Naive thymus-derived CD4-positive, alpha-beta T cell (primary cell): ENCODE measurements around the gene CYTH2. TPM values are rescaled to one million over a fixed set of nuclear protein-coding genes. Genes with fewer than 3 reads are reported as not detected.
A peak's percentile ranks its signal among the peaks of the same experiment; 100 is the strongest.

Source experiments
- ATAC-seq: fragments of 150-1000 bp; cut with Tn5 transposase; 2 replicates; pipeline ENCODE4 v1.10.0; 2021; ENCODE audit warnings: mild to moderate bottlenecking, moderate library complexity
- CTCF ChIA-PET: fragments of 350-600 bp; sonication (Branson Sonifier 250); formaldehyde crosslinking; loops from one replicate; lab custom pipeline; 2021; ENCODE audit warnings: antibody characterized with exemption; lab: Charles Lee
- POLR2A ChIA-PET: fragments of 350-600 bp; sonication (Branson Sonifier 250); formaldehyde crosslinking; loops from one replicate; lab custom pipeline; 2021; ENCODE audit warnings: antibody characterized with exemption, inconsistent platforms; lab: Charles Lee
- DNase-seq, 9 donors: peaks; one replicate each; pipeline versions ENCODE4 v3.0.0 to v3.0.0-alpha.2; 2020 to 2022; ENCODE audit warnings: mixed read lengths in 1 of 9
- H3K27ac ChIP-seq: one replicate; pipeline ENCODE4 v1.7.0; 2013; ENCODE audit warnings: mild to moderate bottlenecking, low read depth, low read length, moderate library complexity
- H3K27me3 ChIP-seq, 2 donors: one replicate each; pipeline ENCODE4 v1.7.0; 2013; ENCODE audit warnings: low read length in 2 of 2, mild to moderate bottlenecking in 2 of 2, moderate library complexity in 2 of 2; ENCODE audit not compliant: control insufficient read depth in 2 of 2, insufficient read depth in 2 of 2
- H3K36me3 ChIP-seq, 3 experiments: 1 replicate in 2 of 3; 2 replicates in 1 of 3; pipeline ENCODE4 v1.7.0; 2013; ENCODE audit warnings: low read length in 3 of 3, mild to moderate bottlenecking in 3 of 3, moderate library complexity in 1 of 3; ENCODE audit not compliant: insufficient read depth in 3 of 3, control insufficient read depth in 2 of 3
- H3K4me1 ChIP-seq, 2 donors: one replicate each; pipeline ENCODE4 v1.7.0; 2013; ENCODE audit warnings: low read length in 2 of 2, mild to moderate bottlenecking in 2 of 2, moderate library complexity in 1 of 2; ENCODE audit not compliant: control insufficient read depth in 2 of 2, insufficient read depth in 2 of 2
- H3K4me3 ChIP-seq: 2 replicates; pipeline ENCODE4 v1.7.0; 2013; ENCODE audit warnings: mild to moderate bottlenecking, low read length
- H3K9me3 ChIP-seq, 3 experiments: 1 replicate in 2 of 3; 2 replicates in 1 of 3; pipeline ENCODE4 v1.7.0; 2013; ENCODE audit warnings: low read length in 3 of 3; ENCODE audit not compliant: control insufficient read depth in 2 of 3
- H3K27ac Mint-ChIP-seq, 9 donors: one replicate each; pipeline ENCODE4 v1.8.0; 2020 to 2022; ENCODE audit warnings: mixed read lengths in 9 of 9, mild to moderate bottlenecking in 8 of 9, moderate library complexity in 5 of 9, inconsistent platforms in 2 of 9
- H3K27me3 Mint-ChIP-seq, 5 donors: one replicate each; pipeline ENCODE4 v1.8.0; 2021 to 2022; ENCODE audit warnings: mixed read lengths in 5 of 5, mild to moderate bottlenecking in 1 of 5
- H3K36me3 Mint-ChIP-seq, 5 donors: one replicate each; pipeline ENCODE4 v1.8.0; 2020 to 2022; ENCODE audit warnings: mixed read lengths in 5 of 5, mild to moderate bottlenecking in 3 of 5, inconsistent platforms in 1 of 5
- H3K4me1 Mint-ChIP-seq, 7 donors: one replicate each; pipeline ENCODE4 v1.8.0; 2020 to 2022; ENCODE audit warnings: mixed read lengths in 7 of 7, mild to moderate bottlenecking in 3 of 7, inconsistent platforms in 1 of 7
- H3K4me3 Mint-ChIP-seq, 10 donors: one replicate each; pipeline ENCODE4 v1.8.0; 2020 to 2022; ENCODE audit warnings: mild to moderate bottlenecking in 10 of 10, mixed read lengths in 10 of 10, moderate library complexity in 6 of 10, inconsistent platforms in 2 of 10
- H3K9me3 Mint-ChIP-seq, 11 donors: one replicate each; pipeline ENCODE4 v1.8.0; 2020 to 2022; ENCODE audit warnings: mixed read lengths in 11 of 11, mild to moderate bottlenecking in 4 of 11, inconsistent platforms in 1 of 11, moderate library complexity in 1 of 11
- intact Hi-C, 2 donors: fragments of 100-400 bp; cut with micrococcal nuclease; formaldehyde crosslinking; loops; one replicate each; pipeline ENCODE4 v1.15.1; 2023
- polyA plus RNA-seq, 2 donors: library from polyadenylated mRNA; unstranded; fragments of 300-500 nt; fragmentation: Illumina TruSeq; gene quantifications; one replicate each; pipeline ENCODE4 v1.2.3, GENCODE V29; 2021
- total RNA-seq, 6 experiments: library from RNA in 5 of 6; stranded (reverse) in 5 of 6; gene quantifications; 1 replicate in 5 of 6; 2 replicates in 1 of 6; pipeline ENCODE4 v1.2.3 and lab custom pipeline; 2021 to 2026

The CYTH2 gene
- total and polyA plus RNA-seq, 7 experiments from 2014 or later, result 23.6 to 82.1 (median 49.2) TPM

GRCh38 chr19:48502350-48503018 lies 33.3 kb downstream of the CYTH2 start:
- H3K27me3 Mint-ChIP-seq, result peaks cover 0 to 4% (median 0%) of the 10 kb centered on the region in 5 donors
- peak overlapping the region in 9 of 10 donors; percentile 34 to 86 (median 79) for H3K4me3 Mint-ChIP-seq
- no peak overlapping the region for H3K4me3 ChIP-seq
- H3K4me1 Mint-ChIP-seq, result peaks cover 0 to 26% (median 19%) of the 10 kb centered on the region in 7 donors
- H3K36me3 Mint-ChIP-seq, result peaks cover 0 to 4% (median 0%) of the 10 kb centered on the region in 5 donors
- ChIA-PET CTCF (interaction anchor here (0.5 to 1.2 kb wide), 5 partner anchors 9 to 105 kb away, joined by 3 to 8 read pairs (median 4); no protein-coding TSS in a partner anchor), POLR2A (interaction anchor here (0.6 to 1.2 kb wide), 6 partner anchors 9 to 918 kb away, joined by 3 to 5 read pairs (median 4); partner anchors contain the start of gene SYNGR4)
- H3K4me1 ChIP-seq, result peaks cover 0 to 15% of the 10 kb centered on the region in 2 donors
- intact Hi-C loops, result loop anchor here (1.0 kb wide), 2 partner anchors 8 to 9 kb away; no protein-coding TSS in a partner anchor
- ATAC-seq, result peak; percentile 4
- peaks cover 0 to 1% (median 0%) of the 10 kb centered on the region in 11 donors for H3K9me3 Mint-ChIP-seq
- H3K36me3 ChIP-seq, result no peaks in the 10 kb centered on the region
- no peaks in the 10 kb centered on the region for H3K27me3 ChIP-seq
- DNase-seq, result peak in 3 of 9 donors; percentile 52 to 87 (median 76)
- H3K27ac ChIP-seq, result peak overlapping the region; percentile 60
- H3K9me3 ChIP-seq, result no peaks in the 10 kb centered on the region
- H3K27ac Mint-ChIP-seq, result peak overlapping the region in 8 of 9 donors; percentile 75 to 95 (median 82)

GRCh38 chr19:48506138-48506733 lies 37.1 kb downstream of the CYTH2 start:
- H3K4me3 Mint-ChIP-seq, result no peak overlapping the region
- peak in 7 of 9 donors; percentile 41 to 77 (median 65) for DNase-seq
- peaks cover 0 to 1% (median 0%) of the 10 kb centered on the region in 11 donors for H3K9me3 Mint-ChIP-seq
- intact Hi-C loops, result loop anchor here (1.0 kb wide), 5 partner anchors 78 to 329 kb away; no protein-coding TSS in a partner anchor
- Histone ChIP-seq H3K27ac (no peak overlapping the region), H3K4me1 (peaks cover 9 to 18% of the 10 kb centered on the region in 2 donors), H3K4me3 (no peak overlapping the region), H3K36me3 (peaks cover 0 to 15% (median 0%) of the 10 kb centered on the region in 3 experiments), H3K27me3 (no peaks in the 10 kb centered on the region), H3K9me3 (no peaks in the 10 kb centered on the region)
- peaks cover 5 to 30% (median 22%) of the 10 kb centered on the region in 7 donors for H3K4me1 Mint-ChIP-seq
- peaks cover 0 to 2% (median 0%) of the 10 kb centered on the region in 5 donors for H3K27me3 Mint-ChIP-seq
- no peak overlapping the region for H3K27ac Mint-ChIP-seq
- ChIA-PET CTCF (interaction anchor here (0.6 to 3.6 kb wide), 16 partner anchors 8 to 161 kb away, joined by 3 to 31 read pairs (median 3); no protein-coding TSS in a partner anchor), POLR2A (interaction anchor here (0.6 to 1.9 kb wide), 7 partner anchors 13 to 118 kb away, joined by 3 to 6 read pairs (median 3); no protein-coding TSS in a partner anchor)
- ATAC-seq, result peak; percentile 42
- H3K36me3 Mint-ChIP-seq, result peaks cover 0 to 8% (median 0%) of the 10 kb centered on the region in 5 donors

- Histone ChIP-seq H3K27me3 (no peaks in the 10 kb centered on the region), H3K36me3 (peaks cover 0 to 15% (median 0%) of the 10 kb centered on the region in 3 experiments), H3K4me1 (peaks cover 18 to 19% of the 10 kb centered on the region in 2 donors), H3K27ac (no peak overlapping the region), H3K9me3 (no peaks in the 10 kb centered on the region), H3K4me3 (no peak overlapping the region)
- ATAC-seq (no peak), DNase-seq (no peak)
- peak overlapping the region in 5 of 9 donors; percentile 18 to 78 (median 28) for H3K27ac Mint-ChIP-seq
- H3K4me3 Mint-ChIP-seq, result peak overlapping the region in 2 of 10 donors; percentile 10 to 20
- peaks cover 0 to 8% (median 0%) of the 10 kb centered on the region in 5 donors for H3K36me3 Mint-ChIP-seq
- H3K27me3 Mint-ChIP-seq, result no peaks in the 10 kb centered on the region
- intact Hi-C loops, result no loop called here
- CTCF ChIA-PET, result interaction anchor here (0.8 to 3.2 kb wide), 9 partner anchors 18 to 334 kb away, joined by 3 to 24 read pairs (median 4); partner anchors contain the start of gene SPHK2
- H3K9me3 Mint-ChIP-seq, result peaks cover 0 to 1% (median 0%) of the 10 kb centered on the region in 11 donors
- peaks cover 5 to 20% (median 14%) of the 10 kb centered on the region in 7 donors for H3K4me1 Mint-ChIP-seq
- POLR2A ChIA-PET, result interaction anchor here (1.0 to 2.2 kb wide), 3 partner anchors 15 to 77 kb away, joined by 3 to 9 read pairs (median 6); no protein-coding TSS in a partner anchor
Measured at GRCh38 chr19:48507911-48508439, 38.8 kb downstream of the CYTH2 start.

GRCh38 chr19:48508729-48509411 lies 39.7 kb downstream of the CYTH2 start:
- Histone ChIP-seq H3K4me1 (peaks cover 21 to 22% of the 10 kb centered on the region in 2 donors), H3K36me3 (peaks cover 0 to 15% (median 0%) of the 10 kb centered on the region in 3 experiments), H3K4me3 (no peak overlapping the region), H3K27me3 (no peaks in the 10 kb centered on the region), H3K9me3 (no peaks in the 10 kb centered on the region), H3K27ac (no peak overlapping the region)
- Mint-ChIP-seq H3K4me1 (peaks cover 8 to 18% (median 11%) of the 10 kb centered on the region in 7 donors), H3K4me3 (peak overlapping the region in 2 of 10 donors; percentile 29 to 34), H3K9me3 (peaks cover 0 to 1% (median 0%) of the 10 kb centered on the region in 11 donors), H3K27me3 (no peaks in the 10 kb centered on the region), H3K36me3 (peaks cover 0 to 8% (median 0%) of the 10 kb centered on the region in 5 donors), H3K27ac (no peak overlapping the region)
- intact Hi-C loops, result no loop called here
- ATAC-seq, result no peak
- ChIA-PET POLR2A (interaction anchor here (1.4 to 2.2 kb wide), 2 partner anchors 76 to 100 kb away, joined by 5 to 9 read pairs; no protein-coding TSS in a partner anchor), CTCF (interaction anchor here (0.8 to 3.2 kb wide), 8 partner anchors 20 to 333 kb away, joined by 3 to 24 read pairs (median 4); partner anchors contain the start of gene SPHK2)
- DNase-seq, result no peak

GRCh38 chr19:48509467-48510194 lies 40.5 kb downstream of the CYTH2 start:
- H3K9me3 Mint-ChIP-seq, result no peaks in the 10 kb centered on the region
- H3K27me3 Mint-ChIP-seq, result no peaks in the 10 kb centered on the region
- no peak for DNase-seq
- H3K27me3 ChIP-seq, result no peaks in the 10 kb centered on the region
- H3K4me1 ChIP-seq, result peaks cover 21 to 22% of the 10 kb centered on the region in 2 donors
- peak overlapping the region in 3 of 10 donors; percentile 39 to 92 (median 57) for H3K4me3 Mint-ChIP-seq
- H3K36me3 Mint-ChIP-seq, result peaks cover 0 to 8% (median 0%) of the 10 kb centered on the region in 5 donors
- ATAC-seq, result no peak
- CTCF ChIA-PET, result interaction anchor here (1.0 to 3.2 kb wide), 3 partner anchors 20 to 75 kb away, joined by 3 to 24 read pairs (median 4); no protein-coding TSS in a partner anchor
- H3K4me1 Mint-ChIP-seq, result peaks cover 11 to 18% (median 13%) of the 10 kb centered on the region in 7 donors
- POLR2A ChIA-PET, result interaction anchor here (0.6 to 2.2 kb wide), 3 partner anchors 75 to 1081 kb away, joined by 3 to 9 read pairs (median 5); partner anchors contain the start of gene PRR12
- intact Hi-C loops, result loop anchor here (1.0 to 5.0 kb wide), 11 partner anchors 7 to 732 kb away; partner anchors contain the start of genes CYTH2 (in 1 of the 2), FTL (in 1 of the 2), GRIN2D (in 1 of the 2) and KDELR1 (in 1 of the 2)
- H3K9me3 ChIP-seq, result no peaks in the 10 kb centered on the region
- H3K27ac ChIP-seq, result no peak overlapping the region
- H3K4me3 ChIP-seq, result no peak overlapping the region
- peaks cover 0 to 15% (median 0%) of the 10 kb centered on the region in 3 experiments for H3K36me3 ChIP-seq
- peak overlapping the region in 3 of 9 donors; percentile 14 to 83 (median 43) for H3K27ac Mint-ChIP-seq
